NOMO-1 treated with DMSO at 0.1 percent for 48 hours (cell line): Measurements from ENCODE around the gene SAMD4A.
"Not testable (repeated sequence)": the region's sequence is repeated elsewhere in the genome, so short reads cannot be mapped to it uniquely, and the experiment has no call there.

ENCODE experiments used
- DNase-seq: peaks from one replicate; lab custom pipeline; 2025; ENCODE audit not compliant: unreplicated experiment; lab: John Stamatoyannopoulos, UW

Gene SAMD4A

DNA sequence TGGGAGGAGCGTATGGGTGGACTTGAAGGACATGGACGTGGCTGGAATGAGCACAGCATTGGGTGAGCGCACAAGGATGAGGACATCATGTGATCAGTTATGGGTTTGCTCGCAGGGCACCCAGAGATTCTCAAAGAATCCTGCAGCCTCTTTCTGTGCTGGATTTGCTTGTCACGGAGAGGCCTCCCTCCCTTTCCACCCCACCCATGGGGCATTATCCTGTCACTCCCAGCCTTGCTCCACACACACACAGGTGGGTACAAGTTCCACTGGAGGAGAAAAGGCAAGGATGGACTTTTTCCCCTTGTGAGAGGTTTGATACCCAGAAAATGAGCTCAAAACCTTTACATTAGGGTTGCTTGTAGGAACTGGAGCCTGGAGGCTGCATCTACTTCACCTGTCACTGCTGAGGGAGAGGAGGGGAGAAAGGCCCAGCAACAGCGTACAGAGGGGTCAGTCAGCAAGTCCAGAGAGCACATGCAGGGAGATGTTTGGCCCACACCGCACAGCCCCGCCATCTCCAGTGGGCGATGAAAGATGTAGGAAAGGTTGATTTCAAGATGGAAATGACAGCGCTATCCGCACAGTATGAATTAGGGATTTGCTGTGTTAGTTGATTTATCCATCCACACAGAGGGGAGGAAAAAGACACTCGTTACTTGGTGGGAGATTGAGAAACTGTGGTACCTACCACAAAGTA, 223.0 kb downstream of the SAMD4A start:
- DNase-seq: no peak

GRCh38 chr14:54791001-54791400, 224.1 kb downstream of the SAMD4A start:
- DNase-seq: no peak

- DNase-seq: no peak
These were observed 225.4 kb downstream of the SAMD4A start for GRCh38 chr14:54792288-54792687.

GRCh38 chr14:54794159-54794558, 227.2 kb downstream of the SAMD4A start:
- no peak for DNase-seq

GRCh38 chr14:54794796-54795195, 227.9 kb downstream of the SAMD4A start:
- no peak for DNase-seq

DNA sequence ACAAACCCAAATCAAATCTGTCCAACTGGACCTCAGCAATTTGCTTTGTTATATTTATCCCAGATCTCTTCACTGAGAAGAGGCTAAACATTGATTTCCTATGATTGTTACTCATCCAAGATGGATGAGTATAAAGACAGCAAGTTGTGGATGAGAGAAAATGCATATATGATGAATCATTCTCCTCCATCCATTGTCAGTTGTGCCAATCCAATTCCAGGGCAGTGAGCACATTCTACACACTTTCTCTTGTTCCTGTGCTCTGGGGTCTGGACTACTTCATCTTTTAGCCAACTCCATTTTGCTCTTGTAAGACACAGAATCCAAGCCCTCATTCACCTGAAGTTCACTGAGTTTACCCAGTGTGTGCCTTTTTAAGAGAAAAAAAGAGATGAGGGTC, 230.0 kb downstream of the SAMD4A start:
- DNase-seq: no peak

- no peak for DNase-seq
These were observed 230.6 kb downstream of the SAMD4A start for GRCh38 chr14:54797556-54797955.

DNA sequence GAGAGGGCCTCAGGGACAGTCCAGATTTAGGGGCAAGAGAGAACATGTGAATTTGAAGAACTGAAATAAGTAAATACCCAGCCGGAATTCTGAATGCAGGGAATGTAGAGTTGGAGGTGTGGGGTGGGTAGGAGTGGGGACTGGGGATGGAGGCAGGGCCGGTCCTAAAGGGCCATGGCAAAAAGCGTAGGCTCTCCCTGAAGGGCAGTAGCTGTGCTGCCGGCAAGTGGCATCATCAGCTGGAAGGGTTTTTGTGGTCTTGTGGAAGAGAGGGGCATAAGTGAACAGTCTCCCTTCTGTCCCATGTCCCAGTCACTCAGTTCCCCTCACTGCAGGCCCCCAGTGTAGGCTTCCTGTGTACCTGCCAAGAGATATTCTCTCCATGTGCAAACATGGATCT, 231.1 kb downstream of the SAMD4A start:
- DNase-seq: no peak

DNA sequence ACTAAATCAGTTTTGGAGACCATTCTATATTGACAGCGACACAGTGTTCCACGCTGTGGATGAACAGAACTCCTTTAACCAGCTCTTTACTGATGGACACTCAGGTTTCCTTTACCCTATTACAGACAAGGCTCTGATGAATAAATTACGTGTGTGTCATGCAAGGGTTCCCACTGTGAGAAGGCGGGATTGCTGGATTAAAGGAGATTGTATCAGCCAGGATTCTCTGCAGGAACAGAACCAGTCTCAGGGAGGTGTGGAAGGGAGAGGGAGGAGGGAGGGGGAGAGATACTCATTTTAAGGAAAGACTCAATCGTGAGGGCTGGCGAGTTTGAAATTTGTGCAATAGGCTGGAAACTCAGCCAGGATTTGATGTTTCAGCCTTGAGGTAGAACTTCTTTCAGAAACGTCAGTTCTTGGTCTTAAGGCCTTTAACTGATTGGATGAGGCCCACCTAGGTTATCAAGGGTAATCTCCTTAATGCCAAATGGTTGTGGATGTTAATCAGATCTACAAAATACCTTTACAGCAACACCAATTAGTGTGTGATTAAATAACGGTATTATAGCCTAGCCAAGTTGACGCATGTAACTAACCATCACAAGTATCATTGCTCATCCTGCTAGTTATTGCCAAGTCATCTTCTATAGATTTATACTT, 231.7 kb downstream of the SAMD4A start:
- no peak for DNase-seq

DNA sequence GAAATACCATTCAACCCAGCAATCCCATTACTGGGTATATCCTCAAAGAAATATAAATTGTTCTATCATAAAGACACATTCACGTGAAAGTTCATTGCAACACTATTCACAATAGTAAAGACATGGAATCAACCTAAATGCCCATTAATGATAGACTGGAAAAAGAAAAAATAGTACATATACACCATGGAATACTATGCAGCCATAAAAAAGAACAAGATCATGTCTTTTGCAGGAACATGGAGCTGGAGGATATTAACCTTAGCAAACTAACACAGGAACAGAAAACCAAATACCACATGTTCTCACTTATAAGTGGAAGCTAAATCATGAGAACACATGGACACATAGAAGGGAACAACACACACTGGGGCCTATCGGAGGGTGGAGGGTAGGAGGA, 234.6 kb downstream of the SAMD4A start:
- not testable (repeated sequence) for DNase-seq

GRCh38 chr14:54803396-54803795, 236.5 kb downstream of the SAMD4A start:
- no peak for DNase-seq

DNA sequence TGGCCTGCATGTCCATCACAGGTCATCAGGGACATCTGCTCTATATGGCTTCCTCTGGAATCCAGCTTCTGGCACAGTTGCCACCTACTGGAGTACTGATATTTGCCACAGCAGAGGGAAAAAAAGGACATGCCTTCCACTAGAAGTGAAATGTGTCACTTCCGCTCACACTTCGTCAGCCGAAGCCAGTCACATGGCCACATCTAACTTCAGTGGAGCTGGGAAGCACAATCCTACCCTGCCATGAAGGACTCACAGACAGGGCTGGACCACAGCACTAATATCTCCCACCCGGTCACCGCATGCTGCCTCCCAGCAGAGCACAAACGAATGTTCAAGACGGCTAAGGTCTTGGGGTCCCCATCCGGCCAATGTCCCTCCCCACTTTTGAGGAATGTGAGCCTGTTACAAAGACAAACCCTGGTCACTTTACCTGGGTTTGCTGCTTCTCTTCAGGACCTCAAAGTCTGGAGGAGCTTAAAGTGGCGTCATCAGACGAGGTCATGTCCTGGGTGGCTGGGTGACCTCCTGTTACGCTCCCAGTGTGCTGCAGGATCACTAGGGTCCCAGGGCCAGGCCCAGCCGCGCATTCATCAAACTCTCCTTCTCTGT, 237.1 kb downstream of the SAMD4A start:
- no peak for DNase-seq

GRCh38 chr14:54804538-54805041, 237.7 kb downstream of the SAMD4A start:
- DNase-seq: no peak

GRCh38 chr14:54805070-54805444, 238.1 kb downstream of the SAMD4A start:
- DNase-seq: no peak

- peak; percentile 65 for DNase-seq
These were observed 238.8 kb downstream of the SAMD4A start for GRCh38 chr14:54805445-54806322.

DNA sequence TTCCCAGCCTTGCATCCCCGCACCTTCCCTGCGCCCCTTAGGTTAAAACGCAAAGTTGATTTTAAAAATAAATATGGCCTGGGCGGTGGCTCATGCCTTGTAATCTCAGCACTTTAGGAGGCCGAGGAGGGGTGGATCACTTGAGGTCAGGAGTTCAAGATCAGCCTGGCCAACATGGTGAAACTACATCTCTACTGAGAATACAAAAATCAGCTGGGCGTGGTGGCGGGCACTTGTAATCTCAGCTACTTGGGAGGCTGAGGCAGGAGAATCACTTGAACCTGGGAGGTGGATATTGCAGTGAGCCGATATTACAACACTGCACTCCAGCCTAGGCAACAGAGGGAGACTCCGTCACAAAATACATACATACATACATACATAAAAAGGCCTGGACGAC, 239.7 kb downstream of the SAMD4A start:
- DNase-seq: no peak

GRCh38 chr14:54807428-54807827, 240.5 kb downstream of the SAMD4A start:
- no peak for DNase-seq

DNA sequence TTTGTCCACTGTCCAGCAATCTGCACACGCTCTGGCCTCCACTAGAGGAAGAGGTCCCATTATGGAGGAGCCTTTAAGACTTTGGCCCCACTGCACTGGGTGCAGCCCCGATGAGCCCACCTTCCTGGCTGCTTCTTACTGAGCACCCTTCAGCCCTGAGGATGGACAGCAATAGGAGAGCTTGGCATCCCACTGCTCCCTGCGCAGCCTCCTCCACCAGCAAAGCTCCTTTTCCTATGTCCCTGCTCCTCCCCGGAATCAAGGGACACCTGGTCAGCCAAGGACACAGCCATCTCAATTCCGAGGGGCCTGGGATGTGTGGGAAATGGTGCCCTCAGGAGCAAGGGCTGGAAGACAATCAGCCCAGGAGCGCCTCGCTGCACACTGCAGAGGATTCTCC, 241.0 kb downstream of the SAMD4A start:
- no peak for DNase-seq

- no peak for DNase-seq
These were observed 241.6 kb downstream of the SAMD4A start for GRCh38 chr14:54808326-54809161.

GRCh38 chr14:54809767-54810166, 242.8 kb downstream of the SAMD4A start:
- DNase-seq: no peak
